ENCODE results near the gene CCDC57. TPM values are rescaled to one million over a fixed set of nuclear protein-coding genes. Genes with fewer than 3 reads are reported as not detected.

The CCDC57 gene
- total RNA-seq, 4 donors from 2014 or later, result 27.1 to 79.9 (median 50.9) TPM

DNA sequence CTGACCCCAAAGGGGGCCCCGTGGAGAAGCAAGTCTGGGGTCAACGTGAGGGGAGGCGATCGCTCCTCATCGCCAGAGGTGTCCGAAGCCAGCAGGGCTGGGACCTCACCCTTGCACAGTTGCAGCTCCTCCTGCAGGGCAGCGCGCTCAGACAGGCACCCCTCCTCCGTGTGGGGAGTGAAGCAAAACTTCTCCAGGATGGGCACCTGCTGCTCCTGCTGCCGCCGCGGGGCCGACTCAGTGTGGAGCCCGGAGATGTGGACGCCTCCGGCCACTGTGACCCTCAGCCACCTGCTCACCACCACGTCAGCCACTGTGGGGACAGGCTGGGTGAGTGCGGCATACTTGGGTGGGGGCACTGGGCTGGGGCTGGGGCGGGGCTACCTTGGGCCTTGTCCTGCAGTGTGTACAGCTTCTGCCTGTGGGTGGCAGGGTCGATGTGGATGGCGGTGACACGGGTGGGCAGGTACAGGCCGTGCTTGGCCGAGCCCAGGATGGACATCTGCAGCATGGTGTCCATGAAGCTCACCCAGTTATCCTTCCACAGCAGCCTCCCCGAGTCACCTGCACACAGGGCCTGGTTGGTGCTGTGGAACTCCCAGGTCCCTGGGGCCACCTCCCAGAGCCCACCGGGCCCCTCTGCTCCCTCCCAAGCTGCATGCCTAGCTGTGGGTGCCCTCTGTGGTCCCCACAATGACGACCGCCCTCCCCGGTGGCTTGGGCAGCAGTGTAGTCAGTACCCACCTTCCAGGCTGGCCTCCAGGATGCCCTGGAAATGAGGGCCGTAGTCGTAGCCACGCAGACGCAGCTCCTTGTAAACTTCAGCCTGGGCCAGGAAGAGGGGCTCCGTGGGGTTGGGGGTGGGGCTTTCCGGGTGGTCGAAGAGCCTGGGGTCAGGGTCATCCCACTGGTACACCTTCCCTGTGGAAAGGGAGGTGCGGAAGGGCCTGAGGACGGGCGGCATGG is 125.4 kb downstream of the CCDC57 start:
- no peak for TF ChIP-seq POLR2A (IDR thresholded peaks at IDR 0.05)
- TF ChIP-seq, protein P1, sequence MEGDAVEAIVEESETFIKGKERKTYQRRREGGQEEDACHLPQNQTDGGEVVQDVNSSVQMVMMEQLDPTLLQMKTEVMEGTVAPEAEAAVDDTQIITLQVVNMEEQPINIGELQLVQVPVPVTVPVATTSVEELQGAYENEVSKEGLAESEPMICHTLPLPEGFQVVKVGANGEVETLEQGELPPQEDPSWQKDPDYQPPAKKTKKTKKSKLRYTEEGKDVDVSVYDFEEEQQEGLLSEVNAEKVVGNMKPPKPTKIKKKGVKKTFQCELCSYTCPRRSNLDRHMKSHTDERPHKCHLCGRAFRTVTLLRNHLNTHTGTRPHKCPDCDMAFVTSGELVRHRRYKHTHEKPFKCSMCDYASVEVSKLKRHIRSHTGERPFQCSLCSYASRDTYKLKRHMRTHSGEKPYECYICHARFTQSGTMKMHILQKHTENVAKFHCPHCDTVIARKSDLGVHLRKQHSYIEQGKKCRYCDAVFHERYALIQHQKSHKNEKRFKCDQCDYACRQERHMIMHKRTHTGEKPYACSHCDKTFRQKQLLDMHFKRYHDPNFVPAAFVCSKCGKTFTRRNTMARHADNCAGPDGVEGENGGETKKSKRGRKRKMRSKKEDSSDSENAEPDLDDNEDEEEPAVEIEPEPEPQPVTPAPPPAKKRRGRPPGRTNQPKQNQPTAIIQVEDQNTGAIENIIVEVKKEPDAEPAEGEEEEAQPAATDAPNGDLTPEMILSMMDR (IDR thresholded peaks at IDR 0.05), result no peak

DNA sequence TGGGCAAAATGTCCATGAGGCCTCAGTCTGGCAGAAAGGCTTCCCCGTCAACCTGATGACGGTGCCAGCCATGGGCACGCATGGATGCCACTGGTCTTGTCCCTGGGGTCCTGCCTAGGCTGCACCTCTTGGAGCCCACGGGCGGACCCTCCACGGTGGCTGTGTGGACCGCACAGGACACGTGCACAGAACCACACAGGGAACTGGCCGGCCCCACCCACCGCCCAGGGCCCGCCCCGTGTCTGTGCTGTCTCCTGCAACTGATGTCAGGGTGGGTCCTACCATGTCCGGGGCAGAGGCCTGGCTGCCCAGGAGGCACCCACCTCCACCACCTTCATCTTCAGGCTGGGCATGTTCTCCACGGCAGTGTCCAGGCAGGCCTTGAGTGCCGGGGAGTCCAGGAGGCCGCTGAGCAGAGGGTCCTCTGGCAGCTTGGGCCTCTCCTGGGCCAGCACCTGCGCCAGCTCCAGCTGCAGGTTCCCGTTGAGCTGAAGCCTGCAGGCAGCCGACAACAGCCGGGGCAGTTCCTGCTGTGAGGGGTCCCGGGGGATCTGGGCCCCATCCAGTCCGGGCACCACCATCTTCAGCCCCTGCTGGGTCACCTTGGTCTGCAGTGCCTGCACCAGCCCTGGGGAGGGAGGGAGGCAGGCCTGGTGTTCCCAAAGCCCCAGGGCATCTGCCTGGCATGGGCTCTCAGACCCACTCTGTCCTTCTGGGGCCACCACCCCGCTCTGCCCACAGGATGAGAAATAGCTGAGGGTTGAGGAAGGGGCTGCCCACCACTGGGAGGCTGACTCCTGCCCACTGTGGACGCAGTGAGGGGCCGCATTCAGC is 126.5 kb downstream of the CCDC57 start:
- no peak for DNase-seq
- peaks cover 85 to 97% of the 10 kb centered on the region in 2 donors for H3K36me3 ChIP-seq
- TF ChIP-seq, protein P1 (IDR thresholded peaks at IDR 0.05), result no peak
- no peak for TF ChIP-seq POLR2A (IDR thresholded peaks at IDR 0.05)
- no peak overlapping the region for H3K4me3 ChIP-seq (replicated peaks in 1 of 3)
- 96 to 100% methylated on average over 2 to 9 of the region's 25 CpGs for WGBS, 2 donors
- no peaks in the 10 kb centered on the region for H3K9me3 ChIP-seq
- no peaks in the 10 kb centered on the region for H3K4me1 ChIP-seq
- intact Hi-C loops (cut with DNase I), result no loop called here
- H3K27me3 ChIP-seq, result no peaks in the 10 kb centered on the region
- H3K27ac ChIP-seq, result no peak overlapping the region

More for the DNA sequence above, 125.4 kb downstream of the CCDC57 start:
- peaks cover 88 to 99% of the 10 kb centered on the region in 2 donors for H3K36me3 ChIP-seq
- H3K9me3 ChIP-seq, result no peaks in the 10 kb centered on the region
- no peaks in the 10 kb centered on the region for H3K27me3 ChIP-seq
- H3K27ac ChIP-seq, result no peak overlapping the region
- no peak overlapping the region for H3K4me3 ChIP-seq (replicated peaks in 1 of 3)
- WGBS, 2 donors, result 91 to 92% methylated on average over 19 to 25 of the region's 39 CpGs
- intact Hi-C loops (cut with DNase I), result no loop called here
- no peaks in the 10 kb centered on the region for H3K4me1 ChIP-seq
- no peak for DNase-seq

GRCh38 chr17:82085031-82085861 is 127.4 kb downstream of the CCDC57 start:
- no peaks in the 10 kb centered on the region for H3K4me1 ChIP-seq
- H3K27me3 ChIP-seq, result no peaks in the 10 kb centered on the region
- H3K36me3 ChIP-seq, result peaks cover 77 to 98% of the 10 kb centered on the region in 2 donors
- no peaks in the 10 kb centered on the region for H3K9me3 ChIP-seq
- WGBS, 2 donors, result 89 to 94% methylated on average over 26 to 30 of the region's 49 CpGs
- no peak overlapping the region for H3K27ac ChIP-seq
- no peak overlapping the region for H3K4me3 ChIP-seq (replicated peaks in 1 of 3)
- DNase-seq, result no peak
- intact Hi-C loops (cut with DNase I), result no loop called here
- TF ChIP-seq POLR2A (IDR thresholded peaks at IDR 0.05), result no peak
- TF ChIP-seq, protein P1 (IDR thresholded peaks at IDR 0.05), result no peak

DNA sequence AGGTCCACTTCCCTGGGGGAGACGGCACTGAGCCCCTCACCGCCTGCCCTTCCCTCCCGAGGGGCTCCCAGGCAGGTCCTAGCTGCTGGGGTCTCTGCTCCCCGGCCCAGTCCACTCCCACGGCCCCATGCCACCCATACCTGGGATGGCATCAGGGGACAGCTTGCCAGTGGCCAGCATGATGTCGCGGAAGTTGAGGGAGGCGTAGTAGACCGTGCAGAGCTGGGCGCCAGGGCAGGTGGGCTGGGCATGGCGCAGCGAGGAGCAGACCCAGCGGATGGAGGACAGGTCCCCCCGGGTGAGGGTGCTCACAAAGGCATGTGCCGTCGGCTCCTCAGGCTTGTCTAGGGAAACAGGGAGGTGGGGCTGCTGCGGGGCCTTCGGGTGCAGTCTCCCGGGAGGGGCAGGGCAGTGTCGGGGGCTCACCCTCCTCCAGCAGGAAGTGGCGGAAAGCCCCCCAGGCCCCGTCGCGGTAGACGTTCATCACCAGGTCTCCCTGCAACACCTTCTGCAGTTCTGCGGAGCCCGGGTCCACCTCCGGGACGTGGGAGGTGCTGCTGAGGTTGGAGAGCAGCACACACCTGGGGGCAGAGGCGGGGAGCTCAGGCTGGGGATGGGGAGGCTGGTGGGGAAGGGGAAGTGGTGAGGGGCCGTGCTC is 128.1 kb downstream of the CCDC57 start:
- Histone ChIP-seq H3K4me3 (replicated peaks in 1 of 3) (no peak overlapping the region), H3K27me3 (no peaks in the 10 kb centered on the region), H3K4me1 (no peaks in the 10 kb centered on the region), H3K27ac (no peak overlapping the region), H3K9me3 (no peaks in the 10 kb centered on the region), H3K36me3 (peaks cover 71 to 98% of the 10 kb centered on the region in 2 donors)
- 94 to 97% methylated on average over 22 to 23 of the region's 31 CpGs for WGBS, 2 donors
- intact Hi-C loops (cut with DNase I), result no loop called here
- no peak for TF ChIP-seq POLR2A (IDR thresholded peaks at IDR 0.05)
- TF ChIP-seq, protein P1 (IDR thresholded peaks at IDR 0.05), result no peak
- DNase-seq, result no peak

Measured in thyroid gland (tissue), 4 donors.